HCT116 (cell line): ENCODE measurements around the gene MAP3K5.

Experiments
- ATF3 ChIP-seq: IDR thresholded peaks from 2 replicates; pipeline ENCODE4 v1.6.1; 2012
- CEBPB ChIP-seq: IDR thresholded peaks from 2 replicates; pipeline ENCODE4 v1.6.1; 2012; ENCODE audit warnings: low read depth
- CTCF ChIP-seq, 3 experiments: fragments of 200-600 bp in 1 of 3; sonication (generic) in 1 of 3; IDR thresholded peaks in 2 of 3; conservative IDR thresholded peaks in 1 of 3; 2 replicates each; pipeline ENCODE4 v1.5.1; 2012 to 2017; ENCODE audit warnings: low read depth in 2 of 3, low read length in 2 of 3, antibody characterized with exemption in 1 of 3, borderline replicate concordance in 1 of 3, control low read depth in 1 of 3, mild to moderate bottlenecking in 1 of 3, mixed read lengths in 1 of 3, mixed run types in 1 of 3, moderate library complexity in 1 of 3; ENCODE audit not compliant: insufficient read depth in 1 of 3
- EZH2 ChIP-seq: fragments of 200-600 bp; sonication (generic); IDR thresholded peaks from 2 replicates; pipeline ENCODE4 v1.6.1; 2017; ENCODE audit warnings: antibody characterized with exemption, mixed run types
- EZH2phosphoT487 ChIP-seq: fragments of 200-600 bp; IDR thresholded peaks from 2 replicates; pipeline ENCODE4 v1.6.1; 2018; ENCODE audit warnings: antibody characterized with exemption, borderline replicate concordance
- MAX ChIP-seq: IDR thresholded peaks from 2 replicates; pipeline ENCODE4 v1.6.1; 2012
- POLR2A ChIP-seq: IDR thresholded peaks from 2 replicates; pipeline ENCODE4 v1.7.0; 2011; ENCODE audit warnings: borderline replicate concordance; ENCODE audit not compliant: insufficient read depth, insufficient read length; ENCODE audit errors: extremely low read depth
- POLR2AphosphoS5 ChIP-seq: IDR thresholded peaks from 2 replicates; pipeline ENCODE4 v1.6.1; 2011; ENCODE audit warnings: mild to moderate bottlenecking, low read depth, low read length, moderate library complexity
- SP1 ChIP-seq: IDR thresholded peaks from 2 replicates; pipeline ENCODE4 v1.6.1; 2012; ENCODE audit warnings: low read depth
- YY1 ChIP-seq: IDR thresholded peaks from 2 replicates; pipeline ENCODE4 v1.6.1; 2011; ENCODE audit warnings: low read length, low read depth, moderate library complexity, mild to moderate bottlenecking; ENCODE audit not compliant: insufficient replicate concordance; ENCODE audit errors: extremely low read depth
- ZBTB33 ChIP-seq: IDR thresholded peaks from 2 replicates; pipeline ENCODE4 v1.6.1; 2011; ENCODE audit warnings: mild to moderate bottlenecking, low read length, moderate library complexity; ENCODE audit not compliant: insufficient replicate concordance; ENCODE audit errors: extremely low read depth

- no peak for TF ChIP-seq POLR2A
- no peak for TF ChIP-seq CTCF (IDR thresholded peaks at IDR 0.05 in 2 of 3, conservative IDR thresholded peaks at IDR 0.05 in 1 of 3; ENCODE audit: borderline replicate concordance in 1 of 3, insufficient read depth in 1 of 3, low read depth in 2 of 3, low read length in 2 of 3)
- TF ChIP-seq SP1 = no peak
- no peak for TF ChIP-seq POLR2AphosphoS5
- TF ChIP-seq CEBPB = no peak
- no peak for TF ChIP-seq EZH2
- TF ChIP-seq EZH2phosphoT487 = no peak
- no peak for TF ChIP-seq ZBTB33
- no peak for TF ChIP-seq MAX
- TF ChIP-seq YY1 = no peak
- no peak for TF ChIP-seq ATF3
Observed at GRCh38 chr6:136725124-136725523, 67.2 kb downstream of the MAP3K5 start.
